HCT116 (cell line): ENCODE measurements around the gene SSH2. TPM values are rescaled to one million over a fixed set of nuclear protein-coding genes. Genes with fewer than 3 reads are reported as not detected.

Experiments used
- ATAC-seq: fragments of 200-7000 bp; cut with Tn5 transposase; 2 replicates; pipeline ENCODE4 v1.9.1; 2020; ENCODE audit warnings: mild to moderate bottlenecking, moderate library complexity
- BruUV-seq: library from RNA; stranded (reverse); fragments of 400-500 nt; replicated peaks from 2 replicates; lab custom pipeline; 2021; lab: Mats Ljungman, UMichigan
- CTCF ChIA-PET: fragments of 300-600 bp; sonication (Branson Sonifier 250); formaldehyde crosslinking; loops from one replicate; lab custom pipeline; 2021; ENCODE audit warnings: antibody characterized with exemption; lab: Charles Lee
- POLR2A ChIA-PET: fragments of 300-600, 350-600 bp; sonication (Branson Sonifier 250); formaldehyde crosslinking; loops from one replicate; lab custom pipeline; 2021; ENCODE audit warnings: antibody characterized with exemption; lab: Charles Lee
- RAD21 ChIA-PET, 2 experiments: fragments of 300-600 bp; sonication (Branson Sonifier 250); formaldehyde crosslinking; loops; one replicate each; lab custom pipeline; 2023; ENCODE audit warnings: low total read pairs in 2 of 2; ENCODE audit not compliant: uncharacterized antibody in 2 of 2, unreplicated experiment in 2 of 2, low non-redundant PET in 1 of 2; lab: Charles Lee
- DNase-seq: peaks from one replicate; pipeline ENCODE4 v3.0.0-alpha.2; 2010; ENCODE audit warnings: low read depth, low spot score
- H2AFZ ChIP-seq: fragments of 200-600 bp; shearing (Covaris generic), sonication (generic); 2 replicates; pipeline ENCODE4 v1.6.1; 2017; ENCODE audit warnings: low read depth, mixed run types, mixed read lengths, antibody characterized with exemption, low read length; ENCODE audit not compliant: poor library complexity, severe bottlenecking
- H3K27ac ChIP-seq: 2 replicates; pipeline ENCODE4 v1.5.1; 2012; ENCODE audit warnings: low read depth, low read length
- H3K27me3 ChIP-seq: fragments of 200-600 bp; sonication (generic); 2 replicates; pipeline ENCODE4 v1.6.1; 2016; ENCODE audit warnings: mixed run types, low read length, mixed read lengths; ENCODE audit not compliant: insufficient read depth
- H3K36me3 ChIP-seq, 2 experiments: fragments of 200-500 bp in 1 of 2; fragments of 200-600 bp in 1 of 2; sonication (Bioruptor generic) in 1 of 2; sonication (generic) in 1 of 2; 2 replicates each; pipeline versions ENCODE4 v1.5.1 to v1.6.1; 2014 to 2016; ENCODE audit warnings: low read length in 2 of 2, inconsistent platforms in 1 of 2, mixed read lengths in 1 of 2, mixed run types in 1 of 2; ENCODE audit not compliant: insufficient read depth in 2 of 2, control insufficient read depth in 1 of 2
- H3K4me1 ChIP-seq, 2 experiments: fragments of 200-600 bp in 1 of 2; sonication (generic) in 1 of 2; 2 replicates each; pipeline versions ENCODE4 v1.5.1 to v1.6.1; 2012 to 2017; ENCODE audit warnings: low read length in 2 of 2, inconsistent platforms in 1 of 2, mild to moderate bottlenecking in 1 of 2, mixed read lengths in 1 of 2, mixed run types in 1 of 2, moderate library complexity in 1 of 2; ENCODE audit not compliant: insufficient read depth in 2 of 2, control insufficient read depth in 1 of 2
- H3K4me2 ChIP-seq: fragments of 200-600 bp; sonication (generic); 2 replicates; pipeline ENCODE4 v1.6.1; 2017; ENCODE audit warnings: mixed run types, low read length, mixed read lengths
- H3K4me3 ChIP-seq, 2 experiments: fragments of 200-600 bp in 1 of 2; sonication (generic) in 1 of 2; replicated peaks in 1 of 2; 2 replicates each; pipeline ENCODE4 v1.5.1; 2011 to 2016; ENCODE audit warnings: low read length in 2 of 2, control low read depth in 1 of 2, low read depth in 1 of 2, mild to moderate bottlenecking in 1 of 2, mixed read lengths in 1 of 2, mixed run types in 1 of 2
- H3K79me2 ChIP-seq: fragments of 200-600 bp; sonication (generic); 2 replicates; pipeline ENCODE4 v1.6.1; 2017; ENCODE audit warnings: mild to moderate bottlenecking, mixed run types, low read length, moderate library complexity, mixed read lengths; ENCODE audit not compliant: insufficient read depth
- H3K9ac ChIP-seq: fragments of 200-600 bp; sonication (generic); 2 replicates; pipeline ENCODE4 v1.6.1; 2016; ENCODE audit warnings: low read length, mixed read lengths
- H3K9me2 ChIP-seq: fragments of 200-600 bp; sonication (generic), shearing (Covaris generic); 2 replicates; pipeline ENCODE4 v1.6.1; 2017; ENCODE audit warnings: mixed run types, mild to moderate bottlenecking, moderate library complexity; ENCODE audit not compliant: insufficient read depth
- H3K9me3 ChIP-seq, 2 experiments: fragments of 200-500 bp in 1 of 2; fragments of 200-600 bp in 1 of 2; sonication (Bioruptor generic) in 1 of 2; sonication (generic) in 1 of 2; 2 replicates each; pipeline ENCODE4 v1.6.1; 2014 to 2017; ENCODE audit warnings: low read length in 2 of 2, mixed read lengths in 2 of 2, inconsistent platforms in 1 of 2, low read depth in 1 of 2, mild to moderate bottlenecking in 1 of 2, mixed run types in 1 of 2, moderate library complexity in 1 of 2; ENCODE audit not compliant: control insufficient read depth in 1 of 2, insufficient read depth in 1 of 2
- H4K20me1 ChIP-seq: fragments of 200-600 bp; sonication (generic), shearing (Covaris generic); 2 replicates; pipeline ENCODE4 v1.6.1; 2017; ENCODE audit warnings: mixed run types, mild to moderate bottlenecking, moderate library complexity; ENCODE audit not compliant: insufficient read depth
- CEBPB ChIP-seq: IDR thresholded peaks from 2 replicates; pipeline ENCODE4 v1.6.1; 2012; ENCODE audit warnings: low read depth
- CTCF ChIP-seq, 3 experiments: fragments of 200-600 bp in 1 of 3; sonication (generic) in 1 of 3; IDR thresholded peaks in 2 of 3; conservative IDR thresholded peaks in 1 of 3; 2 replicates each; pipeline ENCODE4 v1.5.1; 2012 to 2017; ENCODE audit warnings: low read depth in 2 of 3, low read length in 2 of 3, antibody characterized with exemption in 1 of 3, borderline replicate concordance in 1 of 3, control low read depth in 1 of 3, mild to moderate bottlenecking in 1 of 3, mixed read lengths in 1 of 3, mixed run types in 1 of 3, moderate library complexity in 1 of 3; ENCODE audit not compliant: insufficient read depth in 1 of 3
- ELF1 ChIP-seq: IDR thresholded peaks from 2 replicates; pipeline ENCODE4 v1.6.1; 2012; ENCODE audit warnings: low read depth, borderline replicate concordance
- EZH2 ChIP-seq: fragments of 200-600 bp; sonication (generic); IDR thresholded peaks from 2 replicates; pipeline ENCODE4 v1.6.1; 2017; ENCODE audit warnings: antibody characterized with exemption, mixed run types
- EZH2phosphoT487 ChIP-seq: fragments of 200-600 bp; IDR thresholded peaks from 2 replicates; pipeline ENCODE4 v1.6.1; 2018; ENCODE audit warnings: antibody characterized with exemption, borderline replicate concordance
- POLR2A ChIP-seq: IDR thresholded peaks from 2 replicates; pipeline ENCODE4 v1.7.0; 2011; ENCODE audit warnings: borderline replicate concordance; ENCODE audit not compliant: insufficient read depth, insufficient read length; ENCODE audit errors: extremely low read depth
- POLR2AphosphoS5 ChIP-seq: IDR thresholded peaks from 2 replicates; pipeline ENCODE4 v1.6.1; 2011; ENCODE audit warnings: mild to moderate bottlenecking, low read depth, low read length, moderate library complexity
- RAD21 ChIP-seq: IDR thresholded peaks from 2 replicates; pipeline ENCODE4 v1.6.1; 2012; ENCODE audit warnings: low read depth, mild to moderate bottlenecking
- SIN3A ChIP-seq: IDR thresholded peaks from 2 replicates; pipeline ENCODE4 v1.6.1; 2012; ENCODE audit warnings: low read depth
- SRF ChIP-seq: IDR thresholded peaks from 2 replicates; pipeline ENCODE4 v1.6.1; 2012; ENCODE audit warnings: low read depth
- TCF7L2 ChIP-seq: IDR thresholded peaks from 2 replicates; pipeline ENCODE4 v1.7.0; 2011; ENCODE audit warnings: borderline replicate concordance, inconsistent platforms; ENCODE audit not compliant: insufficient read depth, insufficient read length; ENCODE audit errors: extremely low read depth
- ZBTB33 ChIP-seq: IDR thresholded peaks from 2 replicates; pipeline ENCODE4 v1.6.1; 2011; ENCODE audit warnings: mild to moderate bottlenecking, low read length, moderate library complexity; ENCODE audit not compliant: insufficient replicate concordance; ENCODE audit errors: extremely low read depth
- ZFX ChIP-seq: fragments of 450-650 bp; IDR thresholded peaks from 2 replicates; pipeline ENCODE4 v1.6.1; 2017
- intact Hi-C: fragments of 100-400 bp; cut with micrococcal nuclease; formaldehyde crosslinking; loops from 2 replicates; pipeline ENCODE4 v1.10.0; 2022
- total RNA-seq: library from RNA; stranded (reverse); gene quantifications from one replicate; pipeline ENCODE4 v1.2.1, GENCODE V29; 2021; ENCODE audit not compliant: unreplicated experiment

SSH2 gene
- total RNA-seq, 1 experiment from 2014 or later, result 17.0 TPM

DNA sequence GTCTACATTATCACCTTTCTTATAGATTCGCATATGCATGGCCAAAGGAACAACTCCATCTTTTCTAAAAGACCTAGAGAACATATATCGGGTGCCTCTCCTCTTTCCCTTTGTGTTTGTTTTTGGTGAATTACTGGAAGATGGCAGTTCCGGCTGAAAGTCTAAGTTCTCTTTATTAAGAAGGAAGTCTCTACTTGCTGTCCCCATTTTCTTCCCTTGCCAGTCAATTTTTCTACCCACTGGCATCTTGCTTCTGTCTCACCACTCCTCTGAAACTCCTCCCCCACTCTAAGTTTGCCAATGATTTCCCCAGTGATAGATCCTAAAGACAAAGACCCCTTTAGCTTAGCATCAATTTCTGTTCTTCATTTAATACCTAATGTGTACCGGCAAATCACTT lies 213.5 kb downstream of the SSH2 start:
- ATAC-seq (no peak), DNase-seq (no peak)
- Histone ChIP-seq H3K4me1 (peaks cover 0 to 10% of the 10 kb centered on the region in 2 experiments; a peak in 1 of 4 replicates), H3K9me3 (no peaks in the 10 kb centered on the region), H3K9ac (no peak overlapping the region), H4K20me1 (no peaks in the 10 kb centered on the region), H3K4me2 (no peak overlapping the region), H3K9me2 (no peaks in the 10 kb centered on the region), H3K79me2 (no peaks in the 10 kb centered on the region), H3K27me3 (no peaks in the 10 kb centered on the region), H2AFZ (no peak overlapping the region), H3K27ac (no peak overlapping the region), H3K4me3 (no peak overlapping the region), H3K36me3 (no peaks in the 10 kb centered on the region)
- ChIA-PET RAD21 (no interaction called here), CTCF (no interaction called here), POLR2A (no interaction called here)
- intact Hi-C loops, result no loop called here
- no TSS peak for BruUV-seq
- TF ChIP-seq POLR2AphosphoS5 (no peak), CEBPB (no peak), POLR2A (no peak), SIN3A (no peak), CTCF (IDR thresholded peaks at IDR 0.05 in 2 of 3, conservative IDR thresholded peaks at IDR 0.05 in 1 of 3; ENCODE audit: borderline replicate concordance in 1 of 3, insufficient read depth in 1 of 3, low read depth in 2 of 3, low read length in 2 of 3) (no peak), ZFX (no peak), ELF1 (no peak), EZH2 (no peak), TCF7L2 (no peak), SRF (no peak), RAD21 (no peak), EZH2phosphoT487 (no peak), ZBTB33 (no peak)
